Osteocyte (in vitro differentiated cells): ENCODE results near the gene CAPG. TPM values are rescaled to one million over a fixed set of nuclear protein-coding genes. Genes with fewer than 3 reads are reported as not detected.
A peak's percentile ranks its signal among the peaks of the same experiment; 100 is the strongest.

Source experiments
- DNase-seq: peaks from one replicate; pipeline ENCODE4 v3.0.0; 2021; ENCODE audit warnings: mixed read lengths; ENCODE audit not compliant: unreplicated experiment; ENCODE audit errors: extremely low spot score
- H3K27ac Mint-ChIP-seq: one replicate; pipeline ENCODE4 v1.8.0; 2021; ENCODE audit warnings: mild to moderate bottlenecking, mixed read lengths; ENCODE audit not compliant: unreplicated experiment
- H3K27me3 Mint-ChIP-seq: one replicate; pipeline ENCODE4 v1.8.0; 2021; ENCODE audit warnings: mixed read lengths; ENCODE audit not compliant: unreplicated experiment
- H3K36me3 Mint-ChIP-seq: one replicate; pipeline ENCODE4 v1.8.0; 2021; ENCODE audit warnings: mixed read lengths; ENCODE audit not compliant: unreplicated experiment
- H3K4me1 Mint-ChIP-seq: one replicate; pipeline ENCODE4 v1.8.0; 2021; ENCODE audit warnings: mixed read lengths; ENCODE audit not compliant: unreplicated experiment
- H3K4me3 Mint-ChIP-seq: one replicate; pipeline ENCODE4 v1.8.0; 2021; ENCODE audit warnings: mild to moderate bottlenecking, moderate library complexity, mixed read lengths; ENCODE audit not compliant: unreplicated experiment
- H3K9me3 Mint-ChIP-seq: one replicate; pipeline ENCODE4 v1.8.0; 2021; ENCODE audit warnings: mixed read lengths; ENCODE audit not compliant: unreplicated experiment
- total RNA-seq: library from RNA; stranded (reverse); gene quantifications from 2 replicates; pipeline ENCODE4 v1.2.1, GENCODE V29; 2021
- TF ChIP-seq, protein P1 (sequence below): fragments of 200-600 bp; sonication (generic); IDR thresholded peaks from 2 replicates; pipeline ENCODE4 v1.5.0; 2021; ENCODE audit warnings: antibody characterized with exemption, mild to moderate bottlenecking, moderate library complexity

The CAPG gene
- total RNA-seq, 1 donor from 2014 or later: 32.8 TPM

GRCh38 chr2:85394976-85395375 lies 15.2 kb downstream of the CAPG start:
- Mint-ChIP-seq H3K27me3 (no peaks in the 10 kb centered on the region), H3K4me3 (no peak overlapping the region), H3K4me1 (peaks cover 5% of the 10 kb centered on the region), H3K27ac (no peak overlapping the region), H3K9me3 (no peaks in the 10 kb centered on the region), H3K36me3 (peaks cover 6% of the 10 kb centered on the region)
- TF ChIP-seq, protein P1, sequence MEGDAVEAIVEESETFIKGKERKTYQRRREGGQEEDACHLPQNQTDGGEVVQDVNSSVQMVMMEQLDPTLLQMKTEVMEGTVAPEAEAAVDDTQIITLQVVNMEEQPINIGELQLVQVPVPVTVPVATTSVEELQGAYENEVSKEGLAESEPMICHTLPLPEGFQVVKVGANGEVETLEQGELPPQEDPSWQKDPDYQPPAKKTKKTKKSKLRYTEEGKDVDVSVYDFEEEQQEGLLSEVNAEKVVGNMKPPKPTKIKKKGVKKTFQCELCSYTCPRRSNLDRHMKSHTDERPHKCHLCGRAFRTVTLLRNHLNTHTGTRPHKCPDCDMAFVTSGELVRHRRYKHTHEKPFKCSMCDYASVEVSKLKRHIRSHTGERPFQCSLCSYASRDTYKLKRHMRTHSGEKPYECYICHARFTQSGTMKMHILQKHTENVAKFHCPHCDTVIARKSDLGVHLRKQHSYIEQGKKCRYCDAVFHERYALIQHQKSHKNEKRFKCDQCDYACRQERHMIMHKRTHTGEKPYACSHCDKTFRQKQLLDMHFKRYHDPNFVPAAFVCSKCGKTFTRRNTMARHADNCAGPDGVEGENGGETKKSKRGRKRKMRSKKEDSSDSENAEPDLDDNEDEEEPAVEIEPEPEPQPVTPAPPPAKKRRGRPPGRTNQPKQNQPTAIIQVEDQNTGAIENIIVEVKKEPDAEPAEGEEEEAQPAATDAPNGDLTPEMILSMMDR: no peak
- DNase-seq: no peak

DNA sequence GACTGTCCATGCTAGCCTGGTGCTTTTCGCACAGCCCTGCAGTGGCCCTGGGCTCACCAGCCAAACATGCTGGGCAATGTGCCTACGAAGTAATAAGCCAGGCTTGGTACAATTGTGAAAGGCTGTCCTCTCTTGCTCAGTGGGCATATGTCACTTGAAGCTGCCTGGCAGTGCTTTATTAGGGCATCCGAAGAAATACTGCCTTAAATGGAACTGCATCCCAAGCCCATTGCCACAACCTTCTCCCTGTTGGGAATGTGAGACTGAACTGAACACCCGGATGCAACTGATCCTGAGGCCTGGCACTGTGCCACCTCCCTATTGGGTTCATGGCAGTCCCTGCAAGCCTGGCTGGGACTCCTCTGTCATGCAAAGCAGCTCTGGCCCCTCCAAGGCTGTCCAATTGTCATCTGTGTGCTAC lies 15.9 kb downstream of the CAPG start:
- TF ChIP-seq, protein P1: no peak
- Mint-ChIP-seq H3K4me3 (no peak overlapping the region), H3K27ac (no peak overlapping the region), H3K27me3 (no peaks in the 10 kb centered on the region), H3K9me3 (no peaks in the 10 kb centered on the region), H3K36me3 (peaks cover 10% of the 10 kb centered on the region), H3K4me1 (peaks cover 5% of the 10 kb centered on the region)
- DNase-seq: no peak

- peaks cover 5% of the 10 kb centered on the region for H3K4me1 Mint-ChIP-seq
- no peaks in the 10 kb centered on the region for H3K27me3 Mint-ChIP-seq
- peaks cover 12% of the 10 kb centered on the region for H3K36me3 Mint-ChIP-seq
- no peak overlapping the region for H3K27ac Mint-ChIP-seq
- TF ChIP-seq, protein P1: no peak
- DNase-seq: no peak
- H3K4me3 Mint-ChIP-seq: no peak overlapping the region
- H3K9me3 Mint-ChIP-seq: no peaks in the 10 kb centered on the region
Observed at GRCh38 chr2:85393836-85394235, 16.3 kb downstream of the CAPG start.

DNA sequence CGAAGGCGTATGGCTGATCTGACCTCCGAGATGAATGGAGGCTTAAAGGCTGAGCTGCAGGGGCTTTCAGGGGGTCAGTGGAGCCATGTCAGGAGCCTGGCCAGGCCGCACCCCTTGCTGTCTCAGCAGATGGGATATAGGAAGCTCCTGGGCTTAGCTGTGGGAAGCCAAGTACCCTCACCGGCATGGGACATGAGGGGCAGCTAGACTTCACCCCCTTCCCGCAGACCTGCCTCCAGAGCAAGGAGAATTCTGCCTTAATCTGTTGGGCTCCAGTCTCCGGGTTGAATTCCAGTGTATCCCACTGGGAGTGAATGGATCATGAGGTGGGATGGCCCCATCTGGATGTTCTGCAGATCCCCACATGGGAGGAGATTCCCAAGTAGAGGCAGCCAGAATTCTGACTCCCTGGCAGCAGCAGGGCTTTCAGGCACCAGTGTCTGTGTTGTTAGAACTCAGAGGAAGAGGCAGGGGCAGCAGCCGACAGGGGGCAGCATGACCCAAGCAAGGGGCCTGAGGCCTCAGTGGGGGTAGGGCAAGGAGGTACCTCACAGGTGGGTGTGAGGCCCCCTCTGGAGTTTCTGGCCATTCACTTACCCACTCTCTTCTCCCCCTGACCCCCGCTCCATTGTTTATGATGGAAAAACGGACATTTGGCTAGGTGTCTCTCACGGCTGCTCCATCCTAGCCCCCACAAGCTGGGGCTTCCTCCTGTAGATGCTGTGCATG lies 19.1 kb downstream of the CAPG start:
- no peak for DNase-seq
- Mint-ChIP-seq H3K27me3 (no peaks in the 10 kb centered on the region), H3K9me3 (no peaks in the 10 kb centered on the region), H3K27ac (no peak overlapping the region), H3K36me3 (peaks cover 17% of the 10 kb centered on the region), H3K4me1 (no peaks in the 10 kb centered on the region), H3K4me3 (no peak overlapping the region)
- TF ChIP-seq, protein P1: peak; percentile 60

GRCh38 chr2:85388878-85389538 lies 21.2 kb downstream of the CAPG start:
- H3K4me3 Mint-ChIP-seq: no peak overlapping the region

More at GRCh38 chr2:85388878-85389538, 21.2 kb downstream of the CAPG start:
- TF ChIP-seq, protein P1: no peak
- Mint-ChIP-seq H3K9me3 (no peaks in the 10 kb centered on the region), H3K27me3 (no peaks in the 10 kb centered on the region), H3K36me3 (peaks cover 24% of the 10 kb centered on the region), H3K27ac (no peak overlapping the region), H3K4me1 (no peaks in the 10 kb centered on the region)
- DNase-seq: no peak
